Thyroid gland (tissue), 4 donors: ENCODE measurements around the gene MRC1. TPM values are rescaled to one million over a fixed set of nuclear protein-coding genes. Genes with fewer than 3 reads are reported as not detected.

ENCODE experiments used
- DNase-seq, 2 donors: peaks; one replicate each; pipeline ENCODE4 v3.0.0-alpha.2; 2019
- H3K27ac ChIP-seq, 3 donors: fragments of 200-600 bp; sonication (generic); 1 replicate in 2 of 3; 2 replicates in 1 of 3; pipeline ENCODE4 v1.5.1; 2016 to 2019; ENCODE audit warnings: mild to moderate bottlenecking in 1 of 3, moderate library complexity in 1 of 3
- H3K27me3 ChIP-seq: fragments of 200-600 bp; sonication (generic); one replicate; pipeline ENCODE4 v1.5.1; 2019
- H3K36me3 ChIP-seq, 2 donors: fragments of 200-600 bp; sonication (generic); one replicate each; pipeline ENCODE4 v1.5.1; 2016 to 2019
- H3K4me1 ChIP-seq, 2 donors: fragments of 200-600 bp; sonication (generic); one replicate each; pipeline ENCODE4 v1.5.1; 2017 to 2019
- H3K4me3 ChIP-seq, 3 donors: fragments of 200-600 bp; sonication (generic); replicated peaks in 1 of 3; 1 replicate in 2 of 3; 2 replicates in 1 of 3; pipeline ENCODE4 v1.5.1; 2016; ENCODE audit warnings: mild to moderate bottlenecking in 1 of 3
- H3K9me3 ChIP-seq: fragments of 200-600 bp; sonication (generic); one replicate; pipeline ENCODE4 v1.5.1; 2017
- CTCF ChIP-seq, 6 experiments: fragments of 200-600 bp in 3 of 6; fragments of 450-650 bp in 3 of 6; sonication (generic) in 3 of 6; IDR thresholded peaks; one replicate each; pipeline ENCODE4 v1.5.1; 2016 to 2019; ENCODE audit warnings: antibody characterized with exemption in 6 of 6, mild to moderate bottlenecking in 2 of 6, inconsistent platforms in 1 of 6, moderate library complexity in 1 of 6
- POLR2A ChIP-seq, 2 donors: fragments of 450-650 bp; IDR thresholded peaks; one replicate each; pipeline ENCODE4 v1.6.1; 2017; ENCODE audit warnings: antibody characterized with exemption in 2 of 2, mild to moderate bottlenecking in 2 of 2, moderate library complexity in 1 of 2
- WGBS, 2 donors: methylation state at CpG; one replicate each; pipeline ENCODE4 v1.1.5; 2017; 5-methylcytosine and 5-hydroxymethylcytosine counted together
- intact Hi-C: fragments of 100-400 bp; cut with DNase I; formaldehyde crosslinking; loops from one replicate; pipeline ENCODE4 v1.15.1; 2023
- total RNA-seq, 4 donors: library from RNA; depleted of rRNA; stranded (reverse); fragments of >200 nt; gene quantifications; one replicate each; pipeline ENCODE4 v1.2.3, GENCODE V29; 2016

Gene MRC1
- total RNA-seq, 4 donors from 2014 or later, result 11.8 to 73.4 (median 36.8) TPM

DNA sequence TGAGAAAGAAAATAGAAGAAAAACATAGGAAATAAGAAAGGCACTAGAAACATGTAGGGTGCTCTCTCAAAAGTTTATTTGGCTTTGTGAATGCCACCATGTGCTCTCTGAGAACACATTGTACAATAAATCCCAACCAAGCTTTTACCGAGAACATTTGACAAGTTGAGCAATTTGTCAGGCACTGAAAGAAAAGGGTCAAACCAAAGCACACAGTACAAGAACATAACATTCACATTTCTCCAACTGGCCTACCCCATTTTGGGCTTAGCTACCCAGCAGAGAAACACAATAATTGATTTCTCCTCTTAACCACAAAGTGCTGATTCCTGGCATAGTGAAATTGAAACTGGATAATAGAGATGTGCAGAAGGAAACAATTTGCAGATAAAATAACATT lies 73.4 kb downstream of the MRC1 start:
- Histone ChIP-seq H3K4me1 (no peaks in the 10 kb centered on the region), H3K27ac (no peak overlapping the region), H3K4me3 (no peak overlapping the region), H3K27me3 (no peaks in the 10 kb centered on the region), H3K9me3 (no peaks in the 10 kb centered on the region), H3K36me3 (no peaks in the 10 kb centered on the region)
- TF ChIP-seq POLR2A (IDR thresholded peaks at IDR 0.05) (no peak), CTCF (IDR thresholded peaks at IDR 0.05) (no peak)
- intact Hi-C loops, result no loop called here
- DNase-seq, result no peak
- 70 to 71% methylated on average over 1 of the region's 1 CpG for WGBS, 2 donors

DNA sequence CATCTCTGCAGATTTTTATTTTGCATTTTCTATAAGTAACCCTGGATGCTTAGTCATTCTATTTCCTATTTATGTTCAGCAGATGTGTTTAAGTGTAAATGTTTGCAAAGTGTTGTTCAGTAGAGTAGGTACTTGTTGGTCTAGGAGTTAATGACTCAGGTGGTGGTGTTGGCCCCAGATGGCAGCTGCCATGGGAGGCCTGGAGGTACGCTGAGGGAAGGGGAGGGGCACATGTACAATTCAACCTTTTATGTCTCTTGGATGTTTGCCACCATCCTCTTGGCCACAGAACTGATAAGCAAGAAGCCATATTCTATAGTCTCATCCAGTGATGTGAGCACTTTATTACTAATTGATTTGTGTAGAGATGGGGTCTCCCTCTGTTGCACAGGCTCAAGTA lies 74.5 kb downstream of the MRC1 start:
- TF ChIP-seq POLR2A (IDR thresholded peaks at IDR 0.05) (no peak), CTCF (IDR thresholded peaks at IDR 0.05) (no peak)
- no peaks in the 10 kb centered on the region for H3K9me3 ChIP-seq
- intact Hi-C loops, result no loop called here
- DNase-seq, result no peak
- H3K27me3 ChIP-seq, result no peaks in the 10 kb centered on the region
- H3K4me1 ChIP-seq, result no peaks in the 10 kb centered on the region
- H3K4me3 ChIP-seq, result no peak overlapping the region
- WGBS, 2 donors, result 82 to 95% methylated on average over 1 of the region's 1 CpG
- H3K36me3 ChIP-seq, result no peaks in the 10 kb centered on the region
- no peak overlapping the region for H3K27ac ChIP-seq

- no peak for DNase-seq
- no peaks in the 10 kb centered on the region for H3K27me3 ChIP-seq
- no peak overlapping the region for H3K27ac ChIP-seq
- H3K9me3 ChIP-seq, result no peaks in the 10 kb centered on the region
- intact Hi-C loops, result no loop called here
- H3K4me3 ChIP-seq, result no peak overlapping the region
- no peaks in the 10 kb centered on the region for H3K4me1 ChIP-seq
- TF ChIP-seq CTCF (IDR thresholded peaks at IDR 0.05) (no peak), POLR2A (IDR thresholded peaks at IDR 0.05) (no peak)
- no peaks in the 10 kb centered on the region for H3K36me3 ChIP-seq
Observed at GRCh38 chr10:17888189-17888588, 79.0 kb downstream of the MRC1 start.

GRCh38 chr10:17891435-17891834 lies 82.3 kb downstream of the MRC1 start:
- Histone ChIP-seq H3K9me3 (no peaks in the 10 kb centered on the region), H3K27me3 (no peaks in the 10 kb centered on the region), H3K4me3 (no peak overlapping the region), H3K4me1 (no peaks in the 10 kb centered on the region), H3K36me3 (no peaks in the 10 kb centered on the region), H3K27ac (no peak overlapping the region)
- TF ChIP-seq POLR2A (IDR thresholded peaks at IDR 0.05), result no peak
- no peak for TF ChIP-seq CTCF (IDR thresholded peaks at IDR 0.05)
- WGBS, 2 donors, result 83 to 89% methylated on average over 9 of the region's 9 CpGs
- DNase-seq, result no peak
- intact Hi-C loops, result no loop called here

DNA sequence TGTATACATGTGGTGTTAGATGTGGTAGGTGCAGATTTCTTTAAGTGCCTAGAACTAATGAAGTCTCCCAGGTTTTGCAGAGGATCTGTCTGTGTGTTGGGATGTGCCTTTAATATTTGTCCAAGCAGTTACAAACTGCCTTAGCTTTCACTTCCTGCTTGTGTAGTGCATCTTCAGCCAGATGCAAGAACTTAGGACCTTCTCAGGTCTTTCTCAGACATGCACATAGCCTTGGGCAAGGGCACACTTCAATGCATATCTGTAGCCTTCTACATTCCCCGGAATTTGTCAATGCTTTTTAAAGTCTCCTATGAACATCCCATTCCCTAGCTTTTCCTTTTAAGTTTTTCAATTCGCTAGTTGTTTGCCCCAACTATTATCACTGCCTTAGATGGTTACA lies 95.4 kb downstream of the MRC1 start:
- 83 to 92% methylated on average over 2 of the region's 2 CpGs for WGBS, 2 donors
- no peak overlapping the region for H3K27ac ChIP-seq
- H3K36me3 ChIP-seq, result no peaks in the 10 kb centered on the region
- intact Hi-C loops, result no loop called here
- H3K4me1 ChIP-seq, result no peaks in the 10 kb centered on the region
- no peak for TF ChIP-seq CTCF (IDR thresholded peaks at IDR 0.05)
- no peak for TF ChIP-seq POLR2A (IDR thresholded peaks at IDR 0.05)
- H3K27me3 ChIP-seq, result no peaks in the 10 kb centered on the region
- H3K4me3 ChIP-seq, result no peak overlapping the region
- DNase-seq, result no peak
- H3K9me3 ChIP-seq, result no peaks in the 10 kb centered on the region
